HG03521 (cell line): Measurements from ENCODE around the gene DYNLT1.
"Not testable (repeated sequence)": the region's sequence is repeated elsewhere in the genome, so short reads cannot be mapped to it uniquely, and the experiment has no call there.

Experiments
- ATAC-seq: cut with Tn5 transposase; IDR thresholded peaks from one replicate; pipeline ENCODE4 v1.9.1; 2021; ENCODE audit warnings: mild to moderate bottlenecking, moderate library complexity; ENCODE audit not compliant: unreplicated experiment

DYNLT1 gene

GRCh38 chr6:158624684-158625682, 19.6 kb downstream of the DYNLT1 start:
- ATAC-seq: no peak

- no peak for ATAC-seq
Measured at GRCh38 chr6:158622545-158623190, 21.9 kb downstream of the DYNLT1 start.

GRCh38 chr6:158621694-158622544, 22.6 kb downstream of the DYNLT1 start:
- ATAC-seq: no peak

GRCh38 chr6:158620963-158621693, 23.4 kb downstream of the DYNLT1 start:
- no peak for ATAC-seq

- no peak for ATAC-seq
Measured at GRCh38 chr6:158619922-158620801, 24.4 kb downstream of the DYNLT1 start.

GRCh38 chr6:158618289-158618688, 26.3 kb downstream of the DYNLT1 start:
- ATAC-seq: not testable (repeated sequence)

GRCh38 chr6:158614606-158615005, 29.9 kb downstream of the DYNLT1 start:
- ATAC-seq: not testable (repeated sequence)

GRCh38 chr6:158611541-158612370, 32.8 kb downstream of the DYNLT1 start:
- no peak for ATAC-seq

GRCh38 chr6:158611039-158611438, 33.5 kb downstream of the DYNLT1 start:
- no peak for ATAC-seq

- no peak for ATAC-seq
Measured at GRCh38 chr6:158610319-158610968, 34.1 kb downstream of the DYNLT1 start.

- ATAC-seq: no peak
Measured at GRCh38 chr6:158609455-158610155, 34.9 kb downstream of the DYNLT1 start.

GRCh38 chr6:158608221-158608620, 36.3 kb downstream of the DYNLT1 start:
- ATAC-seq: no peak

GRCh38 chr6:158607411-158608170, 37.0 kb downstream of the DYNLT1 start:
- ATAC-seq: no peak

GRCh38 chr6:158606935-158607334, 37.6 kb downstream of the DYNLT1 start:
- no peak for ATAC-seq

- not testable (repeated sequence) for ATAC-seq
Measured at GRCh38 chr6:158606011-158606410, 38.5 kb downstream of the DYNLT1 start.

GRCh38 chr6:158605266-158605878, 39.2 kb downstream of the DYNLT1 start:
- no peak for ATAC-seq
